SK-N-SH (cell line): ENCODE measurements around the gene HM13. TPM values are rescaled to one million over a fixed set of nuclear protein-coding genes. Genes with fewer than 3 reads are reported as not detected.
A peak's percentile ranks its signal among the peaks of the same experiment; 100 is the strongest.
"Not testable (repeated sequence)": the region's sequence is repeated elsewhere in the genome, so short reads cannot be mapped to it uniquely, and the experiment has no call there.

Source experiments
- CTCF ChIA-PET: fragments of 300-600, 350-600 bp; formaldehyde crosslinking; extraction: SDS; loops from one replicate; lab custom pipeline; 2021; lab: Yijun Ruan, JAX
- POLR2A ChIA-PET: fragments of 350-600 bp; sonication (Branson Sonifier 250); formaldehyde crosslinking; extraction: SDS; loops from one replicate; lab custom pipeline; 2020; ENCODE audit warnings: antibody characterized with exemption, inconsistent platforms; lab: Yijun Ruan, JAX
- DNase-seq: peaks from one replicate; pipeline ENCODE4 v3.0.0; 2012
- H2AFZ ChIP-seq: fragments of 200-600 bp; sonication (generic); 2 replicates; pipeline ENCODE4 v1.8.1; 2016; ENCODE audit warnings: antibody characterized with exemption, mild to moderate bottlenecking, low read depth
- H3F3A ChIP-seq: fragments of 200-600 bp; sonication (generic); replicated peaks from 2 replicates; pipeline ENCODE3; 2016; ENCODE audit warnings: antibody characterized with exemption, mild to moderate bottlenecking; ENCODE audit not compliant: insufficient read depth
- H3K27ac ChIP-seq, 2 experiments: fragments of 200-500 bp in 1 of 2; fragments of 200-600 bp in 1 of 2; sonication (Bioruptor generic) in 1 of 2; sonication (generic), shearing (Covaris generic) in 1 of 2; 2 replicates each; pipeline versions ENCODE4 v1.5.1 to v1.6.1; 2014 to 2016; ENCODE audit warnings: low read depth in 2 of 2, inconsistent platforms in 1 of 2, low read length in 1 of 2, mild to moderate bottlenecking in 1 of 2, mixed read lengths in 1 of 2
- H3K27me3 ChIP-seq: fragments of 200-600 bp; sonication (generic), shearing (Covaris generic); 2 replicates; pipeline ENCODE4 v1.6.1; 2016; ENCODE audit warnings: mixed run types; ENCODE audit not compliant: insufficient read depth
- H3K36me3 ChIP-seq, 2 experiments: fragments of 200-500 bp in 1 of 2; fragments of 200-600 bp in 1 of 2; sonication (Bioruptor generic) in 1 of 2; sonication (generic) in 1 of 2; replicated peaks in 1 of 2; 2 replicates each; pipeline versions ENCODE3 to v1.5.1; 2014 to 2016; ENCODE audit warnings: low read length in 1 of 2, mild to moderate bottlenecking in 1 of 2; ENCODE audit not compliant: insufficient read depth in 2 of 2, control insufficient read depth in 1 of 2
- H3K4me1 ChIP-seq, 2 experiments: fragments of 200-500 bp in 1 of 2; fragments of 200-600 bp in 1 of 2; sonication (Bioruptor generic) in 1 of 2; sonication (generic), shearing (Covaris generic) in 1 of 2; 2 replicates each; pipeline versions ENCODE4 v1.5.1 to v1.6.1; 2014 to 2016; ENCODE audit warnings: low read depth in 1 of 2, low read length in 1 of 2, mixed run types in 1 of 2; ENCODE audit not compliant: insufficient read depth in 2 of 2, control insufficient read depth in 1 of 2
- H3K4me2 ChIP-seq: fragments of 200-600 bp; sonication (generic), shearing (Covaris generic); 2 replicates; pipeline ENCODE4 v1.6.1; 2017; ENCODE audit warnings: mixed run types
- H3K4me3 ChIP-seq, 2 experiments: fragments of 200-500 bp in 1 of 2; fragments of 200-600 bp in 1 of 2; sonication (Bioruptor generic) in 1 of 2; sonication (generic), shearing (Covaris generic) in 1 of 2; 2 replicates each; pipeline versions ENCODE4 v1.5.1 to v1.8.1; 2014 to 2016; ENCODE audit warnings: low read depth in 2 of 2, inconsistent platforms in 1 of 2, low read length in 1 of 2, mild to moderate bottlenecking in 1 of 2, mixed read lengths in 1 of 2, moderate library complexity in 1 of 2
- H3K79me2 ChIP-seq: fragments of 200-600 bp; sonication (generic); 2 replicates; pipeline ENCODE4 v1.8.1; 2017; ENCODE audit warnings: mild to moderate bottlenecking; ENCODE audit not compliant: insufficient read depth
- H3K9ac ChIP-seq: fragments of 200-600 bp; sonication (generic); 2 replicates; pipeline ENCODE4 v1.6.1; 2017; ENCODE audit warnings: mixed run types
- H3K9me2 ChIP-seq: fragments of 200-600 bp; sonication (generic); 2 replicates; pipeline ENCODE4 v1.6.1; 2017; ENCODE audit warnings: mixed run types
- H3K9me3 ChIP-seq: fragments of 200-600 bp; sonication (generic); 2 replicates; pipeline ENCODE4 v1.6.1; 2017; ENCODE audit warnings: mixed run types, mild to moderate bottlenecking, moderate library complexity
- H4K20me1 ChIP-seq: fragments of 200-600 bp; sonication (generic); 2 replicates; pipeline ENCODE4 v1.6.1; 2017; ENCODE audit warnings: mild to moderate bottlenecking, mixed run types; ENCODE audit not compliant: insufficient read depth
- GATA2 ChIP-seq: sonication (generic); formaldehyde crosslinking; IDR thresholded peaks from 2 replicates; pipeline ENCODE4 v1.5.0; 2020; ENCODE audit warnings: mild to moderate bottlenecking, missing genetic modification reagents
- RCOR1 ChIP-seq: fragments of 150-350 bp; IDR thresholded peaks from 2 replicates; pipeline ENCODE4 v1.6.1; 2017; ENCODE audit warnings: antibody characterized with exemption, low read length
- SIN3A ChIP-seq: IDR thresholded peaks from 2 replicates; pipeline ENCODE4 v1.6.1; 2012; ENCODE audit warnings: low read depth, mild to moderate bottlenecking, low read length, moderate library complexity, borderline replicate concordance
- WGBS: methylation state at CpG from one replicate; pipeline ENCODE4 v1.1.6; 2017; ENCODE audit warnings: low lambda C conversion rate; 5-methylcytosine and 5-hydroxymethylcytosine counted together
- polyA plus RNA-seq, 3 experiments: library from polyadenylated mRNA; depleted of rRNA; stranded (reverse); fragments of >200 nt; gene quantifications; 2 replicates each; pipeline ENCODE4 v1.2.3, GENCODE V29; 2012
- TF ChIP-seq, protein P1 (sequence below): fragments of 150-350 bp; IDR thresholded peaks from 2 replicates; pipeline ENCODE4 v1.6.1; 2017; ENCODE audit warnings: antibody characterized with exemption, low read length, low read depth, borderline replicate concordance
- TF ChIP-seq, protein P2 (sequence below): IDR thresholded peaks from 2 replicates; pipeline ENCODE4; 2012
- TF ChIP-seq, protein P3 (sequence below): IDR thresholded peaks from 2 replicates; pipeline ENCODE4 v1.4.0; 2012; ENCODE audit warnings: low read depth, borderline replicate concordance

The HM13 gene
- polyA plus RNA-seq, 1 of the 3 experiments (the other 2 are of a cell fraction), result 160 TPM

DNA sequence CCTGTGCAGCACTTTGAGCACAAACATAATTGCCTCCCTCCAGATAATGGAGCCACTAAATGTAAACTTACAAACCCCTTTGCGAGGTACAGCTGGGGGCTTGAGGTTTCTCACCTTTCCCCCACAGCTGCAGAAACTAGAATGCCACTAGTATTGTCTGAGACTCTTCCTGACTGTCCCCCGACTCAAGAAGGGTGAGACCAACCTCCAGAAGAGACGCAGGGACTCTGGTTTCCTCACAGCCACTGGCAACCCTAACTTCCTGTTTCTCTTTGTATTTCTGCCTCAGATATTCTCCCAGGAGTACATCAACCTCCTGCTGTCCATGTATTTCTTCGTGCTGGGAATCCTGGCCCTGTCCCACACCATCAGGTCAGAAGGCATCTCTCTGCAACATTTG is 23.6 kb downstream of the HM13 start (continued):
- TF ChIP-seq, protein P1, sequence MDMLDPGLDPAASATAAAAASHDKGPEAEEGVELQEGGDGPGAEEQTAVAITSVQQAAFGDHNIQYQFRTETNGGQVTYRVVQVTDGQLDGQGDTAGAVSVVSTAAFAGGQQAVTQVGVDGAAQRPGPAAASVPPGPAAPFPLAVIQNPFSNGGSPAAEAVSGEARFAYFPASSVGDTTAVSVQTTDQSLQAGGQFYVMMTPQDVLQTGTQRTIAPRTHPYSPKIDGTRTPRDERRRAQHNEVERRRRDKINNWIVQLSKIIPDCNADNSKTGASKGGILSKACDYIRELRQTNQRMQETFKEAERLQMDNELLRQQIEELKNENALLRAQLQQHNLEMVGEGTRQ, result no peak
- TF ChIP-seq RCOR1 (no peak), GATA2 (no peak)
- TF ChIP-seq, protein P2, sequence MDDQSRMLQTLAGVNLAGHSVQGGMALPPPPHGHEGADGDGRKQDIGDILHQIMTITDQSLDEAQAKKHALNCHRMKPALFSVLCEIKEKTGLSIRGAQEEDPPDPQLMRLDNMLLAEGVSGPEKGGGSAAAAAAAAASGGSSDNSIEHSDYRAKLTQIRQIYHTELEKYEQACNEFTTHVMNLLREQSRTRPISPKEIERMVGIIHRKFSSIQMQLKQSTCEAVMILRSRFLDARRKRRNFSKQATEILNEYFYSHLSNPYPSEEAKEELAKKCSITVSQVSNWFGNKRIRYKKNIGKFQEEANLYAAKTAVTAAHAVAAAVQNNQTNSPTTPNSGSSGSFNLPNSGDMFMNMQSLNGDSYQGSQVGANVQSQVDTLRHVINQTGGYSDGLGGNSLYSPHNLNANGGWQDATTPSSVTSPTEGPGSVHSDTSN, result no peak

DNA sequence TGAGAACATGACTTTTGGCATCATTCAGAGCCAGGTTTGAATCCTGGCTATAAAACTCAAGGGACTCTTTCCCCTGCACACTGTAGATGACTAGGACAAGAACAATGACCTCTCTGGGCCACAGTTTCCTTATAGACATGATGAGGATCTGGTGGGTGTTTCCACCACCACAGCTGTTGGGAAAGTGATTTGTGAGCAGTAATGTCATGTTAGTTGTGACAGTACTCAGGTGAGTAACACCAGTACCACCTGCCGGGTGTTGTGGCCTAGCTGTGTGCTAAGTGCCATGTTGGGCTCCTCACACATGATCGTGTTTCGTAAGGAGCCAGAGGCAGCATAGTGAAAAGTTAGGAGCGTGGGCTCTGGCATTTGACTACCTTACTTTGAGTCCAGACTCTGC is 24.1 kb downstream of the HM13 start:
- peaks cover 43% of the 10 kb centered on the region for H3K79me2 ChIP-seq
- no peak for TF ChIP-seq SIN3A
- no peaks in the 10 kb centered on the region for H4K20me1 ChIP-seq
- ChIA-PET CTCF (interaction anchor here (1.4 to 1.5 kb wide), 2 partner anchors 22 to 24 kb away, joined by 3 to 5 read pairs; partner anchors contain the start of gene HM13), POLR2A (no interaction called here)
- H3K9me2 ChIP-seq, result no peaks in the 10 kb centered on the region
- H3K4me2 ChIP-seq, result no peak overlapping the region
- 95% methylated on average over 4 of the region's 4 CpGs for WGBS
- H3K27ac ChIP-seq, result no peak overlapping the region
- H3K9me3 ChIP-seq, result no peaks in the 10 kb centered on the region
- no peak for DNase-seq
- H3K4me3 ChIP-seq, result no peak overlapping the region
- no peak overlapping the region for H2AFZ ChIP-seq
- H3K9ac ChIP-seq, result no peak overlapping the region
- peaks cover 0 to 21% of the 10 kb centered on the region in 2 experiments; a peak in 3 of 4 replicates for H3K4me1 ChIP-seq
- H3K27me3 ChIP-seq, result no peaks in the 10 kb centered on the region
- H3F3A ChIP-seq, result peaks cover 35% of the 10 kb centered on the region
- H3K36me3 ChIP-seq, result peaks cover 40 to 52% of the 10 kb centered on the region in 2 experiments

DNA sequence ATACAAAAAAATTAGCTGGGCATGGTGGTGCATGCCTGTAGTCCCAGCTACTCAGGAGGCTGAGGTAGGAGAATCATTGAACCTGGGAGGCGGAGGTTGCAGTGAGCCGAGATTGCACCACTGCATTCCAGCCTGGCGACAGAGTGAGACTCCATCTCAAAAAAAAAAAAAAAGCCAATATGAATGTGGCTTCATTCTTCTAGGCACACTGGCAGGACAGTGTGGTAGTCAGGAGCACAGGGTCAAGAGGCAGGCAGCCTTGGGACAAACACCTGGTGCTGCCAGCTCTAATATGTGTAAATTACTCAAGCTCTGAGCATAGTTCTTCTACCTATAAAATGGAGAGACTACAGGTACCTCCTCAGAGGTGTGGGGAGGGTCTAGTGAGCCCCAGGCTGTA is 25.4 kb downstream of the HM13 start:
- Histone ChIP-seq H3K4me1 (peaks cover 8 to 28% of the 10 kb centered on the region in 2 experiments; a peak in 3 of 4 replicates), H3K36me3 (peaks cover 40% of the 10 kb centered on the region in 2 experiments), H3K79me2 (peaks cover 32% of the 10 kb centered on the region), H3F3A (peaks cover 46% of the 10 kb centered on the region)
- H3K27ac ChIP-seq, H3K9ac ChIP-seq, DNase-seq, H3K4me2 ChIP-seq, H3K9me2 ChIP-seq, POLR2A ChIA-PET, H4K20me1 ChIP-seq, H3K4me3 ChIP-seq, H3K27me3 ChIP-seq, H2AFZ ChIP-seq, H3K9me3 ChIP-seq: not testable (repeated sequence)
- 84% methylated on average over 3 of the region's 3 CpGs for WGBS
- CTCF ChIA-PET, result interaction anchor here (1.4 to 1.5 kb wide), 3 partner anchors 18 to 25 kb away, joined by 3 to 5 read pairs (median 4); partner anchors contain the start of gene HM13

DNA sequence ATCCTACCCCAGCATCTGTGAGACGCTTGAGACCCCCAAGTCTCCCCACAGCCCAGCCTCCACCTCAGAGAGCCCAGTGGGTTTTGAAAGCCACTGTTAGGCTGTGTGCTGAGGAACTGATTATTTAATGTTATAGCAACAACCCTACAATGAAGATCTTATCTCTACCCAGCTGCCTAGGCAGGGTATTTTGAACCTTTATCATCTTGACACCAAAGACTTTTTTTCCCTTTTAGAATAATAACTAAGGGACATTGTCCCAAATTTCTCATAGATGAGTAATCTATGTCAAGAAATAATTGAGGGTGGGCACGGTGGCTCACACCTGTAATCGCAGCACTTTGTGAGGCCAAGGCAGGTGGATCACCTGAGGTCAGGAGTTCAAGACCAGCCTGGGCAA is 26.2 kb downstream of the HM13 start:
- Histone ChIP-seq H3K27ac (peak overlapping the region in 1 of 2 experiments; percentile 96; a peak in 1 of 4 replicates), H3K27me3 (no peaks in the 10 kb centered on the region), H3F3A (peaks cover 54% of the 10 kb centered on the region), H3K4me1 (peaks cover 8 to 33% of the 10 kb centered on the region in 2 experiments; a peak in 3 of 4 replicates), H3K9me2 (no peaks in the 10 kb centered on the region), H3K4me2 (no peak overlapping the region), H3K79me2 (peaks cover 36% of the 10 kb centered on the region), H3K4me3 (no peak overlapping the region), H2AFZ (no peak overlapping the region), H3K9ac (no peak overlapping the region), H4K20me1 (no peaks in the 10 kb centered on the region), H3K9me3 (no peaks in the 10 kb centered on the region), H3K36me3 (peaks cover 37 to 43% of the 10 kb centered on the region in 2 experiments)
- CTCF ChIA-PET, result interaction anchor here (1.5 to 14.2 kb wide), 3 partner anchors 17 to 72 kb away, joined by 4 to 177 read pairs (median 60); no protein-coding TSS in a partner anchor
- WGBS, result 94% methylated on average over 3 of the region's 3 CpGs
- no peak for DNase-seq
- POLR2A ChIA-PET, result no interaction called here
- TF ChIP-seq, protein P2, result peak; percentile 30; the same call in 1 of the 2 replicates
- TF ChIP-seq, protein P3, sequence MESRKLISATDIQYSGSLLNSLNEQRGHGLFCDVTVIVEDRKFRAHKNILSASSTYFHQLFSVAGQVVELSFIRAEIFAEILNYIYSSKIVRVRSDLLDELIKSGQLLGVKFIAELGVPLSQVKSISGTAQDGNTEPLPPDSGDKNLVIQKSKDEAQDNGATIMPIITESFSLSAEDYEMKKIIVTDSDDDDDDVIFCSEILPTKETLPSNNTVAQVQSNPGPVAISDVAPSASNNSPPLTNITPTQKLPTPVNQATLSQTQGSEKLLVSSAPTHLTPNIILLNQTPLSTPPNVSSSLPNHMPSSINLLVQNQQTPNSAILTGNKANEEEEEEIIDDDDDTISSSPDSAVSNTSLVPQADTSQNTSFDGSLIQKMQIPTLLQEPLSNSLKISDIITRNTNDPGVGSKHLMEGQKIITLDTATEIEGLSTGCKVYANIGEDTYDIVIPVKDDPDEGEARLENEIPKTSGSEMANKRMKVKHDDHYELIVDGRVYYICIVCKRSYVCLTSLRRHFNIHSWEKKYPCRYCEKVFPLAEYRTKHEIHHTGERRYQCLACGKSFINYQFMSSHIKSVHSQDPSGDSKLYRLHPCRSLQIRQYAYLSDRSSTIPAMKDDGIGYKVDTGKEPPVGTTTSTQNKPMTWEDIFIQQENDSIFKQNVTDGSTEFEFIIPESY, result no peak
